Astrocyte (in vitro differentiated cells and primary cell): ENCODE data around the gene PPP2R3A.

ENCODE experiments used
- EZH2 ChIP-seq: IDR thresholded peaks from 2 replicates; pipeline ENCODE4 v1.6.1; 2012; ENCODE audit warnings: mild to moderate bottlenecking, low read length, inconsistent platforms; ENCODE audit not compliant: insufficient read depth
- TF ChIP-seq, protein P1 (sequence below): IDR thresholded peaks from 2 replicates; pipeline ENCODE4 v1.5.1; 2011; ENCODE audit warnings: low read depth, mild to moderate bottlenecking, inconsistent platforms, low read length, moderate library complexity; ENCODE audit not compliant: insufficient read depth

- TF ChIP-seq, protein P1, sequence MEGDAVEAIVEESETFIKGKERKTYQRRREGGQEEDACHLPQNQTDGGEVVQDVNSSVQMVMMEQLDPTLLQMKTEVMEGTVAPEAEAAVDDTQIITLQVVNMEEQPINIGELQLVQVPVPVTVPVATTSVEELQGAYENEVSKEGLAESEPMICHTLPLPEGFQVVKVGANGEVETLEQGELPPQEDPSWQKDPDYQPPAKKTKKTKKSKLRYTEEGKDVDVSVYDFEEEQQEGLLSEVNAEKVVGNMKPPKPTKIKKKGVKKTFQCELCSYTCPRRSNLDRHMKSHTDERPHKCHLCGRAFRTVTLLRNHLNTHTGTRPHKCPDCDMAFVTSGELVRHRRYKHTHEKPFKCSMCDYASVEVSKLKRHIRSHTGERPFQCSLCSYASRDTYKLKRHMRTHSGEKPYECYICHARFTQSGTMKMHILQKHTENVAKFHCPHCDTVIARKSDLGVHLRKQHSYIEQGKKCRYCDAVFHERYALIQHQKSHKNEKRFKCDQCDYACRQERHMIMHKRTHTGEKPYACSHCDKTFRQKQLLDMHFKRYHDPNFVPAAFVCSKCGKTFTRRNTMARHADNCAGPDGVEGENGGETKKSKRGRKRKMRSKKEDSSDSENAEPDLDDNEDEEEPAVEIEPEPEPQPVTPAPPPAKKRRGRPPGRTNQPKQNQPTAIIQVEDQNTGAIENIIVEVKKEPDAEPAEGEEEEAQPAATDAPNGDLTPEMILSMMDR: no peak
- TF ChIP-seq EZH2: no peak
Observed at GRCh38 chr3:136193278-136194054, 227.9 kb downstream of the PPP2R3A start.
